GM23248 (cell line): Measurements from ENCODE around the gene UBE2B.

ENCODE experiments used
- EZH2 ChIP-seq: fragments of 200-600 bp; sonication (generic); IDR thresholded peaks from 2 replicates; pipeline ENCODE4 v1.6.1; 2018; ENCODE audit warnings: antibody characterized with exemption, mild to moderate bottlenecking; ENCODE audit not compliant: insufficient read depth, poor library complexity, severe bottlenecking
- EZH2phosphoT487 ChIP-seq: fragments of 200-600 bp; sonication (generic); IDR thresholded peaks from 2 replicates; pipeline ENCODE4 v1.6.1; 2018; ENCODE audit warnings: antibody characterized with exemption, moderate library complexity, mild to moderate bottlenecking, low read depth; ENCODE audit not compliant: insufficient read depth

DNA sequence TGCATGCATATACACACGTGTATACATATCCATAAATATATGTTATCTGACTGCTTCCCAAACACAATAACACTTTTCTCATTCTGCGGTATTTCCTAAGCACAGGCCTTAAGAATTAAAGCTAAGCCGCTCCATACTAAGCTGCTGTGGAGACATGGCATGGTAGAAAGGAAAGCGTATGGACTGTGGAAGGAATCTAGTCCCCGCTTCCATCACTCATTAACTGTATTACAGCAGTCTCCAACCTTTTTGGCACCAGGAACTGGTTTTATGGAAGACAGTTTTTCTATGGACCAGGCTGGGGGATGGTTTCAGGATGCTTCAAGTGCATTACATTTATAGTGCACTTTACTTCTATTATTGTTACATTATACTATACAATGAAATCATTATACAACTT is 15.7 kb upstream of the UBE2B start:
- TF ChIP-seq EZH2 (no peak), EZH2phosphoT487 (no peak)
